Ureter (tissue), 1 donor: Measurements from ENCODE around the gene RPL11. TPM values are rescaled to one million over a fixed set of nuclear protein-coding genes. Genes with fewer than 3 reads are reported as not detected.
"Not testable (repeated sequence)": the region's sequence is repeated elsewhere in the genome, so short reads cannot be mapped to it uniquely, and the experiment has no call there.

Source experiments
- DNase-seq: peaks from one replicate; pipeline ENCODE4 v3.0.0-alpha.2; 2020; ENCODE audit warnings: low spot score
- total RNA-seq: library from RNA; stranded (reverse); gene quantifications from one replicate; pipeline ENCODE4 v1.2.4, GENCODE V29; 2023
- donor health status: DM: yes; HTN: yes; CAD: no.

RPL11 gene
- total RNA-seq, 1 donor from 2014 or later, result 1,350 TPM

GRCh38 chr1:23732363-23733224, 41.0 kb downstream of the RPL11 start:
- no peak for DNase-seq

DNA sequence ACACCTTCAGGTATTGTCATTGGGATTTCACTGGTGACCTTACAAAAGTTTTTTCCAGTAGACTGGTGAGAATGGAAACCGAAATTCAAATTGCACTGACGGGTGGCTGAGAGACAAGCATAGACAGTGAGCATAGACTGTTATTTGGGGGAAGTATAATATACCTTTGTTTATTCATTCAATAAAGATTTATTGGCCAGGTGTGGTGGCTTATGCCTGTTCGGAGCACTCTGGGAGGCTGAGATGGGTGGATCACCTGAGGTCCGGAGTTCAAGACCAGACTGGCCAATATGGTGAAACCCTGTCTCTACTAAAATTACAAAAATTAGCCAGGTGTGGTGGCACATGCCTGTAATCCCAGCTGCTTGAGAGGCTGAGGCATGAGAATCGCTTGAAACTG, 41.7 kb downstream of the RPL11 start:
- DNase-seq, result not testable (repeated sequence)

GRCh38 chr1:23736437-23737134, 45.0 kb downstream of the RPL11 start:
- DNase-seq, result no peak

DNA sequence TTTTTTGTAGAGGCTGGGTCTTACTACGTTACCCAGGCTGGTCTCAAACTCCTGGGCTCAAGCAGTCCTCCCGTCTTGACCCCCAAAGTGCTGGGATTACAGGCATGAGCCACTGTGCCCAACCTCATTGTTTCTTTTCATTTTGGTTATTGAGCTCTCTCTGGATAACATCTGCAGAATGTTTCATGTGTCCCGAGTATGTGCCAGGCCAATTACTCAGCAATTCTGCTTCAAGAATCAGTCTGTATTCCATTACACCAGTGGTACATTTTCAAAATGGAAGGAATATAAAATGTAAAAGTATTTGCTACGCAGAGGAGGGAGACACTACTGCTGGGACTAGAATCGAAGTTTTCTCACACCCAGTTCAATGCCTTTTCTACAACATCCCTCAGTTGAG, 50.0 kb downstream of the RPL11 start:
- DNase-seq, result no peak

GRCh38 chr1:23742670-23743286, 51.2 kb downstream of the RPL11 start:
- peak; percentile 49 for DNase-seq

- peak; percentile 79 for DNase-seq
Measured at GRCh38 chr1:23743287-23744152, 51.9 kb downstream of the RPL11 start, which contains the start of gene ELOA. TSS of gene ELOA (plus strand) at chr1:23743471. CDS start at chr1:23743504, 33 bp downstream.

- no peak for DNase-seq
Measured at GRCh38 chr1:23745515-23745914, 53.9 kb downstream of the RPL11 start.

Other genes starting within 250 kb of the RPL11 start
- gene ASAP3, start 207.6 kb upstream of the RPL11 start, total RNA-seq, result 44.4 TPM
- 0.52 TPM for gene E2F2, start 160.6 kb upstream of the RPL11 start, total RNA-seq
- 81.0 TPM for gene ID3, start 132.3 kb upstream of the RPL11 start, total RNA-seq
- 45.6 TPM for gene ELOA, start 51.7 kb downstream of the RPL11 start, total RNA-seq
- 44.1 TPM for gene PITHD1, start 86.6 kb downstream of the RPL11 start, total RNA-seq
- 68.6 TPM for gene LYPLA2, start 99.3 kb downstream of the RPL11 start, total RNA-seq
- gene GALE, start 108.9 kb downstream of the RPL11 start, total RNA-seq, result 77.2 TPM
- 54.1 TPM for gene HMGCL, start 133.6 kb downstream of the RPL11 start, total RNA-seq
- 72.3 TPM for gene FUCA1, start 176.5 kb downstream of the RPL11 start, total RNA-seq
- gene CNR2, start 221.6 kb downstream of the RPL11 start, total RNA-seq, result not detected